Measurements from ENCODE around the gene PEX11B. TPM values are rescaled to one million over a fixed set of nuclear protein-coding genes. Genes with fewer than 3 reads are reported as not detected.

PEX11B gene, protein sequence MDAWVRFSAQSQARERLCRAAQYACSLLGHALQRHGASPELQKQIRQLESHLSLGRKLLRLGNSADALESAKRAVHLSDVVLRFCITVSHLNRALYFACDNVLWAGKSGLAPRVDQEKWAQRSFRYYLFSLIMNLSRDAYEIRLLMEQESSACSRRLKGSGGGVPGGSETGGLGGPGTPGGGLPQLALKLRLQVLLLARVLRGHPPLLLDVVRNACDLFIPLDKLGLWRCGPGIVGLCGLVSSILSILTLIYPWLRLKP
- 43.7 to 97.7 TPM (median 89.0 TPM) in 3 replicates for polyA plus RNA-seq
- 4.3 TPM for polyA plus RNA-seq (2011; ENCODE audit: low read depth)
- polyA plus RNA-seq (2011; cell fraction: cytosol; rRNA removed), result 44.3 and 61.6 TPM in 2 replicates
- 45.9 and 49.3 TPM in 2 replicates for polyA plus RNA-seq (2011; cell fraction: nucleus; rRNA removed)
- polyA plus RNA-seq (2012; ENCODE audit: low replicate concordance), result 24.2 and 33.7 TPM in 2 replicates
- polyA minus RNA-seq, result 38.9 to 50.0 TPM (median 47.9 TPM) in 3 replicates
- polyA minus RNA-seq (2011; cell fraction: cytosol; rRNA and poly(A)+ RNA removed), result 29.9 TPM
- polyA minus RNA-seq (2011; cell fraction: nucleus; rRNA and poly(A)+ RNA removed), result 13.9 and 16.0 TPM in 2 replicates

DNA sequence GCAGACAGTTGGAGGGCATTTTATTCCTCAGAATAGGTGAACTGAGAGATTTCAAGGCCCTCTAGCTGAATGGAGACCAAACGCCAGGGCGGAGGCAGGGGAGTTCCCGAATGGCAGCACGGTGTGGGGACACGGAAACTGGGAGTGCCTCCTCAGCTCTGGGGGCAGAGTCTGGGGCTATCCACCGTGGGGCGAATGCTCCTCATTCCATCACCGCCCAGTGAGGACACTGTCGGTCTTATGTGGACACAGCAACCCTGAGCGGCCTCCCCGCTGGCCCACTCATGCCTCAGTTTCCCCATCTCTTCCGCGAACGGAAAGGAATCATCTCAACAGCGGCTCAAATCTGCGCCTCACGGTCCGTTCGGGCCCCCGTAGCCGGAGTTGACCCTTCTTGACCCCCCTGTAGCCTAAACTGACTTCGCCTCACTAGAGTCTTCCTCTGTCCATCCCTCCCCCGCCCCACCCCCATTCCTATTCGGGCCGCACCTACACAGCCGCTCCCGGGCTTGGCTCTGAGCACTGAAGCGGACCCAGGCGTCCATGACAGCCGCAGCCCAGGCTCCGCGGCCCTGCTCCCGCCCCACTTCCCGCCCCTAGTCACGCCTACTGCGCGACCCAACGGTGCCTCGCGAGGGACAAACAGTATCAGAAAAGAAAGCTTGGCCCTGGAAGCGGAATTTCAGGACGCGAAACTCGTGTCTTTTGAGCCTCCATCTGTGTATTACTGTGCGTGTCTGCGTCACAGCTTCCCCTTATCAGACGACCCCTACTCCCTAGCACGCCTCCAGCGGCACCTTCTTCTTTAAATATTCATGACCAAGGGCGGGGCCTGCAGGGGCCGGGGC lies at the start of gene PEX11B:
Gene PEX11B, minus strand, starts transcription at position 574 of the 848 bp plus-strand sequence. Its CDS starts 29 bp downstream, at position 545.
- Histone ChIP-seq H3K36me3 (ENCODE audit: control insufficient read depth in 2 of 2, extremely low read depth in 1 of 2, insufficient read depth in 2 of 2, low read length in 2 of 2) (peaks cover 6 to 8% of the 10 kb centered on the region in 2 experiments), H2AFZ (ENCODE audit: control insufficient read depth, low read length) (peak within 1 kb of the TSS; percentile 99), H3K4me1 (ENCODE audit: control insufficient read depth, extremely low read depth, insufficient read depth, low read length) (peaks cover 19% of the 10 kb centered on the region), H3K4me3 (ENCODE audit: control insufficient read depth in 2 of 3, extremely low read depth in 1 of 3, insufficient read depth in 2 of 3, low read depth in 1 of 3, low read length in 3 of 3) (peak within 1 kb of the TSS; percentile 66 to 91 (median 88)), H3K9ac (ENCODE audit: control insufficient read depth, extremely low read depth, insufficient read depth, low read length) (peak within 1 kb of the TSS; percentile 90), H3K9me3 (ENCODE audit: control insufficient read depth, low read depth, low read length) (no peaks in the 10 kb centered on the region), H3K27ac (ENCODE audit: control insufficient read depth, insufficient read depth, low read length) (peak within 1 kb of the TSS; percentile 93), H3K79me2 (ENCODE audit: control insufficient read depth, insufficient read depth, low read length) (peaks cover 15% of the 10 kb centered on the region), H4K20me1 (ENCODE audit: control insufficient read depth, extremely low read depth, insufficient read depth, low read length) (no peaks in the 10 kb centered on the region), H3K9me1 (ENCODE audit: control insufficient read depth, extremely low read depth, insufficient read depth, low read length) (no peaks in the 10 kb centered on the region), H3K4me2 (ENCODE audit: control insufficient read depth, extremely low read depth, insufficient read depth, low read depth, low read length) (peak within 1 kb of the TSS; percentile 99), H3K27me3 (ENCODE audit: control insufficient read depth, extremely low read depth, insufficient read depth, low read length) (no peaks in the 10 kb centered on the region)
- TF ChIP-seq EZH2 (IDR thresholded peaks at IDR 0.05; ENCODE audit: low read length), result no peak
- TF ChIP-seq, protein P1, sequence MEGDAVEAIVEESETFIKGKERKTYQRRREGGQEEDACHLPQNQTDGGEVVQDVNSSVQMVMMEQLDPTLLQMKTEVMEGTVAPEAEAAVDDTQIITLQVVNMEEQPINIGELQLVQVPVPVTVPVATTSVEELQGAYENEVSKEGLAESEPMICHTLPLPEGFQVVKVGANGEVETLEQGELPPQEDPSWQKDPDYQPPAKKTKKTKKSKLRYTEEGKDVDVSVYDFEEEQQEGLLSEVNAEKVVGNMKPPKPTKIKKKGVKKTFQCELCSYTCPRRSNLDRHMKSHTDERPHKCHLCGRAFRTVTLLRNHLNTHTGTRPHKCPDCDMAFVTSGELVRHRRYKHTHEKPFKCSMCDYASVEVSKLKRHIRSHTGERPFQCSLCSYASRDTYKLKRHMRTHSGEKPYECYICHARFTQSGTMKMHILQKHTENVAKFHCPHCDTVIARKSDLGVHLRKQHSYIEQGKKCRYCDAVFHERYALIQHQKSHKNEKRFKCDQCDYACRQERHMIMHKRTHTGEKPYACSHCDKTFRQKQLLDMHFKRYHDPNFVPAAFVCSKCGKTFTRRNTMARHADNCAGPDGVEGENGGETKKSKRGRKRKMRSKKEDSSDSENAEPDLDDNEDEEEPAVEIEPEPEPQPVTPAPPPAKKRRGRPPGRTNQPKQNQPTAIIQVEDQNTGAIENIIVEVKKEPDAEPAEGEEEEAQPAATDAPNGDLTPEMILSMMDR (optimal IDR thresholded peaks at IDR 0.05 in 1 of 3, IDR thresholded peaks at IDR 0.05 in 1 of 3, conservative IDR thresholded peaks at IDR 0.05 in 1 of 3; ENCODE audit: extremely low read depth in 1 of 3, insufficient read depth in 2 of 3, low read length in 3 of 3), result no peak
- dilution Hi-C loops (cut with MboI; ENCODE audit: extremely low pct_ligation_motif_present, low sequenced_read_pairs), result no loop called here
- FAIRE-seq (no peak), DNase-seq (ENCODE audit: low read depth, low spot score) (no peak)

DNA sequence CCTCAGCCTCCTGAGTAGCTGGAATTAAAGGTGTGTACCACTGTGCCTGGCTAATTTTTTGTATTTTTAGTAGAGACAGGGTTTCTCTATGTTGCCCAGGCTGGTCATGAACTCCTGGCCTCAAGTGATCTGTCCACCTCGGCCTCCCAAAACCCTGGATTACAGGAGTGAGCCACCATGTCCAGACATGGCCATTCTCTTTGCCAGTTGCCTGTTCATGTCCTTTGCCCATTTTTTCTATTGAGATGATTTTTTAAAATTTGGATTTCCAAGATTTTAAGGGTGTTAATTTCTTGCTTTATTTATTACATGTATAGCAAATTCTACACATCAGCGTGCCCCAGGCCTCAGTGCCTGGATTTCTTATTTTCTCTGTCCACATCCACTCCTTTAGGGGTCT lies 48.8 kb upstream of the PEX11B start:
- TF ChIP-seq, protein P1 (optimal IDR thresholded peaks at IDR 0.05 in 1 of 3, IDR thresholded peaks at IDR 0.05 in 1 of 3, conservative IDR thresholded peaks at IDR 0.05 in 1 of 3; ENCODE audit: extremely low read depth in 1 of 3, insufficient read depth in 2 of 3, low read length in 3 of 3), result no peak
- TF ChIP-seq EZH2 (IDR thresholded peaks at IDR 0.05; ENCODE audit: low read length), result no peak
- no peak for FAIRE-seq
- Histone ChIP-seq H3K27ac (ENCODE audit: control insufficient read depth, insufficient read depth, low read length) (no peak overlapping the region), H3K27me3 (ENCODE audit: control insufficient read depth, extremely low read depth, insufficient read depth, low read length) (no peaks in the 10 kb centered on the region), H3K9me3 (ENCODE audit: control insufficient read depth, low read depth, low read length) (no peaks in the 10 kb centered on the region), H3K4me1 (ENCODE audit: control insufficient read depth, extremely low read depth, insufficient read depth, low read length) (peaks cover 18% of the 10 kb centered on the region), H3K36me3 (ENCODE audit: control insufficient read depth in 2 of 2, extremely low read depth in 1 of 2, insufficient read depth in 2 of 2, low read length in 2 of 2) (no peaks in the 10 kb centered on the region), H3K4me3 (ENCODE audit: control insufficient read depth in 2 of 3, extremely low read depth in 1 of 3, insufficient read depth in 2 of 3, low read depth in 1 of 3, low read length in 3 of 3) (no peak overlapping the region), H3K9ac (ENCODE audit: control insufficient read depth, extremely low read depth, insufficient read depth, low read length) (no peak overlapping the region), H2AFZ (ENCODE audit: control insufficient read depth, low read length) (no peak overlapping the region), H3K4me2 (ENCODE audit: control insufficient read depth, extremely low read depth, insufficient read depth, low read depth, low read length) (no peak overlapping the region), H4K20me1 (ENCODE audit: control insufficient read depth, extremely low read depth, insufficient read depth, low read length) (no peaks in the 10 kb centered on the region), H3K9me1 (ENCODE audit: control insufficient read depth, extremely low read depth, insufficient read depth, low read length) (no peaks in the 10 kb centered on the region), H3K79me2 (ENCODE audit: control insufficient read depth, insufficient read depth, low read length) (no peaks in the 10 kb centered on the region)
- no peak for DNase-seq (ENCODE audit: low read depth, low spot score)
- dilution Hi-C loops (cut with MboI; ENCODE audit: extremely low pct_ligation_motif_present, low sequenced_read_pairs), result no loop called here
